ENCODE data around the gene BEGAIN. TPM values are rescaled to one million over a fixed set of nuclear protein-coding genes. Genes with fewer than 3 reads are reported as not detected.

BEGAIN gene
- total and polyA plus RNA-seq, 2 of the 8 experiments (the other 6 are each of a cell fraction or from before 2014, with no cell fraction given) = 2.9 to 3.0 TPM

DNA sequence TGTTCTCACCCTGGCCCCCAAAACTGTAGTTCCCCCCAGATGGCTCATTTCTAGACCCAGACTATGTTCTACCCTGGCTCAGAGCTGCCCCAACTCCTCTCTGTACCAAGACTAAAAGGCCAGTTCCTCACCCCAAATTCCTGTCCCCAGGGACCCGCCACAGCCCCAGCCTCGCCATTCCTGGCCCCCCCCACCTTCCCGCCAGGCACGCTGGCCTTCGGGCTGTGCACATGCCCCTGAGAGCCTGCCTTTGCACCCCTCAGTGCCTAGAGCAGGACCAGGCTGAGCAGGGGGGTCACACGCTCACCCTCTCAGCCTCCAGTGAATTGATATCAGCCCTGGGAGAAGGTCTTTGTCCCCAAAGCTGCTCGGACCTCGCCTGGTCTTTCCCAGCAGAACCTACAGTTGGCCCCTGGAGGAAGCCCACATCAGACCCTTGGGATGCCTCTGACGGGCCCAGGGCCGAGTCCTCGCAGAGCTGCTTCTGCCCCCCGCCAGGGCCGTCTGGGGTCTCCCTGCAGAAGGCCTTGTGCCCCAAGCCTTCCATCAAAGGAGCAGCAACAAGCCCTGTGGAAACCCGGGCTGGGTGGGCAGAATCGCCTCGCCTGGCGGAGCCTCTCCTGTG lies 32.4 kb downstream of the BEGAIN start:
- Histone ChIP-seq H3K4me2 (ENCODE audit: insufficient read depth in 1 of 2, low read depth in 2 of 2, low read length in 2 of 2) (no peak overlapping the region), H3K9me3 (ENCODE audit: insufficient read depth in 2 of 2, low read depth in 1 of 2, low read length in 1 of 2) (no peaks in the 10 kb centered on the region), H4K8ac (ENCODE audit: extremely low read depth, insufficient read depth, low read length) (peak overlapping the region; percentile 81), H2BK120ac (replicated peaks; ENCODE audit: low read depth, low read length) (no peak overlapping the region), H3K56ac (replicated peaks; ENCODE audit: insufficient read length, low read depth, low read length) (no peak overlapping the region), H2BK15ac (ENCODE audit: low read length) (0 out of 2 replicates have a peak overlapping the region, but pooled peaks have one; percentile 46), H2AFZ (ENCODE audit: low read length) (no peak overlapping the region), H3K79me1 (ENCODE audit: low read depth, low read length) (no peaks in the 10 kb centered on the region), H3K79me2 (ENCODE audit: control insufficient read depth in 1 of 2, insufficient read depth in 2 of 2, low read length in 2 of 2) (no peaks in the 10 kb centered on the region), H3K14ac (ENCODE audit: insufficient read length) (no peak overlapping the region), H2BK5ac (ENCODE audit: low read depth, low read length) (peak overlapping the region; percentile 60; the same call in 1 of the 2 replicates), H3K4ac (replicated peaks; ENCODE audit: insufficient read length, low read depth, low read length) (no peak overlapping the region), H3K36me3 (ENCODE audit: control insufficient read depth in 2 of 4, insufficient read depth in 4 of 4, low read length in 3 of 4) (no peaks in the 10 kb centered on the region), H4K20me1 (replicated peaks in 1 of 2; ENCODE audit: control insufficient read depth in 1 of 2, insufficient read depth in 2 of 2, low read length in 2 of 2) (peaks cover 0 to 7% of the 10 kb centered on the region in 2 experiments), H3K18ac (ENCODE audit: extremely low read depth, low read length) (peak overlapping the region; percentile 71), H2BK12ac (ENCODE audit: low read depth, low read length) (peak overlapping the region; percentile 97; the same call in 1 of the 2 replicates), H3K4me1 (replicated peaks in 1 of 4; ENCODE audit: control insufficient read depth in 3 of 4, insufficient read depth in 4 of 4, low read length in 3 of 4) (peaks cover 0 to 19% (median 17%) of the 10 kb centered on the region in 4 experiments; a peak in 6 of 7 replicates), H3K9ac (replicated peaks in 1 of 4; ENCODE audit: extremely low read depth in 1 of 4, low read depth in 3 of 4, low read length in 3 of 4) (no peak overlapping the region), H3K4me3 (ENCODE audit: extremely low read depth in 1 of 4, insufficient read depth in 2 of 4, low read depth in 3 of 4, low read length in 4 of 4) (no peak overlapping the region), H2BK20ac (ENCODE audit: low read length) (no peak overlapping the region), H3K23ac (ENCODE audit: insufficient read length) (no peak overlapping the region), H4K91ac (replicated peaks; ENCODE audit: insufficient read length, low read length) (no peak overlapping the region), H4K5ac (ENCODE audit: insufficient read length, low read depth, low read length) (no peak overlapping the region), H3K27me3 (replicated peaks in 1 of 4; ENCODE audit: control insufficient read depth in 3 of 4, extremely low read depth in 1 of 4, insufficient read depth in 3 of 4, low read length in 3 of 4) (peaks cover 0 to 5% (median 2%) of the 10 kb centered on the region in 4 experiments; a peak in 3 of 7 replicates), H3K27ac (ENCODE audit: low read depth, low read length) (no peak overlapping the region), H2AK5ac (ENCODE audit: low read depth, low read length) (no peak overlapping the region), H3K23me2 (ENCODE audit: low read depth, low read length) (no peaks in the 10 kb centered on the region)
- ChIA-PET POLR2A (ENCODE audit: partially characterized antibody) (interaction anchor here (2.1 kb wide), 1 partner anchor 7 kb away, joined by 5 read pairs; no protein-coding TSS in a partner anchor), CTCF (ENCODE audit: partially characterized antibody) (interaction anchor here (1.1 to 2.5 kb wide), 5 partner anchors 8 to 137 kb away, joined by 3 to 11 read pairs (median 6); no protein-coding TSS in a partner anchor)
- DNase-seq (ENCODE audit: low read depth in 1 of 2, low spot score in 2 of 2) = no peak
- no peak for FAIRE-seq
- 97% methylated on average over 10 of the region's 17 CpGs; no CpG with 5 or more reads in 1 of the 2 experiments for WGBS, 2 experiments (ENCODE audit: extremely low coverage in 1 of 2, insufficient coverage in 1 of 2, insufficient read length in 1 of 2, insufficient replicate concordance in 2 of 2, low coverage in 1 of 2, low lambda C conversion rate in 2 of 2, missing lambda C conversion rate in 1 of 2)
- TF ChIP-seq YY1 (IDR thresholded peaks at IDR 0.05; ENCODE audit: low read depth, low read length) (no peak), POLR2AphosphoS5 (IDR thresholded peaks at IDR 0.05; ENCODE audit: low read depth, low read length) (no peak), SP1 (IDR thresholded peaks at IDR 0.05; ENCODE audit: low read depth, low read length) (no peak), USF2 (IDR thresholded peaks at IDR 0.05; ENCODE audit: low read length) (no peak), PHF8 (conservative IDR thresholded peaks at IDR 0.05; ENCODE audit: low read depth, low read length) (no peak), GABPA (IDR thresholded peaks at IDR 0.05; ENCODE audit: borderline replicate concordance, insufficient read depth, low read length) (no peak), MAFK (IDR thresholded peaks at IDR 0.05; ENCODE audit: low read depth, low read length) (no peak), CHD2 (IDR thresholded peaks at IDR 0.05; ENCODE audit: low read length) (no peak), SIN3A (conservative IDR thresholded peaks at IDR 0.05 in 1 of 2, IDR thresholded peaks at IDR 0.05 in 1 of 2; ENCODE audit: low read depth in 1 of 2, low read length in 2 of 2) (no peak), EP300 (IDR thresholded peaks at IDR 0.05; ENCODE audit: borderline replicate concordance in 1 of 2, low read depth in 2 of 2, low read length in 2 of 2) (no peak)

Data from H1 (cell line).